Fibroblast of the aortic adventitia (primary cell): Measurements from ENCODE around the gene CAPN11. TPM values are rescaled to one million over a fixed set of nuclear protein-coding genes. Genes with fewer than 3 reads are reported as not detected.

Experiments used
- DNase-seq: peaks from one replicate; pipeline ENCODE4 v3.0.0-alpha.2; 2010; ENCODE audit warnings: low read depth
- H3K4me3 ChIP-seq: 2 replicates; pipeline ENCODE4 v1.5.1; 2011; ENCODE audit warnings: low read depth, mild to moderate bottlenecking, control low read depth, low read length, moderate library complexity
- total RNA-seq: library from RNA; depleted of rRNA; stranded (reverse); fragments of >200 nt; gene quantifications from 2 replicates; pipeline ENCODE4 v1.2.3, GENCODE V29; 2012; ENCODE audit warnings: low replicate concordance
- TF ChIP-seq, protein P1 (sequence below): IDR thresholded peaks from 2 replicates; pipeline ENCODE4 v1.5.1; 2011; ENCODE audit warnings: mild to moderate bottlenecking, low read length, control low read depth, inconsistent platforms; ENCODE audit not compliant: insufficient read depth

Gene CAPN11
- total RNA-seq, 1 donor: not detected

DNA sequence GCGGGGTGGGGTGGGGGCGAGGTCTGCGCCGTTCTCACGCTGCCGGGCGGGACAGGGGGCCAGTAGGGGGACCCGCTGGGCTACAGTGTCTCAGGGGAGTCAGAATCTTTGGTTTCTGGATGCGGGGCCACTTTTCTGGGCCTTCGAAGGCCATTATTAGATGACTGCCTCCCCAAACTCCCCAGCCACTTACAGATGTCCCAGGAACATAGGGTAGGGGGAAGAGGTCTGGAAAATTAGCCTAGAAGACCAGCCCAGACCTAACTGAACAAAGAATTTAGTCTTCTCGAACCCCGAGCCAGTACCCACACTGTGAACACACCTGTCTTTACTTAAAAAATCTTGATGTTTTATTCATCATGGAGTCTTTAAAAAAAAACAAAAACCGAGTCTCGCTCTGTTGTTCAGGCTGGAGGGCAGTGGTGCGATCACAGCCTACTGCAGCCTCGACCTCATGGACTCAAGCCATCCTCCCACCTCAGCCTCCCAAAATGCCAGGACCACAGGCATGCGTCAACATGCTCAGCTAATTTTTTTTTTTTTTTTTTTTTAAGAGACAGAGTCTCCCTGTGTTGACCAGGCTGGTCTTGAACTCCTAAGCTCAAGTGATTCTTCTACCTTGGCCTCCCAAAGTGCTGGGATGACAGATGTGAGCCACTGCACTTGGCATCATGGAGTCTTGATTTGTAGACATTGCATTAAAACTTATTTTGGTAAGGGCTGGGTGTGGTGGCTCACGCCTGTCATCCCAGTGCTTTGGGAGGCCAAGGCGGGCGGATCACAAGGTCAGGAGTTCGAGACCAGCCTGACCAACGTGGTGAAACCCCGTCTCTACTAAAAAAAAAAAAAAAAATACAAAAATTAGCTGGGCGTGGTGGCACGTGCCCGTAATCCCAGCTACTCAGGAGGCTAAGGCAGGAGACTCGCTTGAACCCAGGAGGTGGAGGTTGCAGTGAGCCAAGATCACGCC is 61.5 kb downstream of the CAPN11 start:
- TF ChIP-seq, protein P1, sequence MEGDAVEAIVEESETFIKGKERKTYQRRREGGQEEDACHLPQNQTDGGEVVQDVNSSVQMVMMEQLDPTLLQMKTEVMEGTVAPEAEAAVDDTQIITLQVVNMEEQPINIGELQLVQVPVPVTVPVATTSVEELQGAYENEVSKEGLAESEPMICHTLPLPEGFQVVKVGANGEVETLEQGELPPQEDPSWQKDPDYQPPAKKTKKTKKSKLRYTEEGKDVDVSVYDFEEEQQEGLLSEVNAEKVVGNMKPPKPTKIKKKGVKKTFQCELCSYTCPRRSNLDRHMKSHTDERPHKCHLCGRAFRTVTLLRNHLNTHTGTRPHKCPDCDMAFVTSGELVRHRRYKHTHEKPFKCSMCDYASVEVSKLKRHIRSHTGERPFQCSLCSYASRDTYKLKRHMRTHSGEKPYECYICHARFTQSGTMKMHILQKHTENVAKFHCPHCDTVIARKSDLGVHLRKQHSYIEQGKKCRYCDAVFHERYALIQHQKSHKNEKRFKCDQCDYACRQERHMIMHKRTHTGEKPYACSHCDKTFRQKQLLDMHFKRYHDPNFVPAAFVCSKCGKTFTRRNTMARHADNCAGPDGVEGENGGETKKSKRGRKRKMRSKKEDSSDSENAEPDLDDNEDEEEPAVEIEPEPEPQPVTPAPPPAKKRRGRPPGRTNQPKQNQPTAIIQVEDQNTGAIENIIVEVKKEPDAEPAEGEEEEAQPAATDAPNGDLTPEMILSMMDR: no peak
- peak overlapping the region; percentile 46 for H3K4me3 ChIP-seq
- no peak for DNase-seq

DNA sequence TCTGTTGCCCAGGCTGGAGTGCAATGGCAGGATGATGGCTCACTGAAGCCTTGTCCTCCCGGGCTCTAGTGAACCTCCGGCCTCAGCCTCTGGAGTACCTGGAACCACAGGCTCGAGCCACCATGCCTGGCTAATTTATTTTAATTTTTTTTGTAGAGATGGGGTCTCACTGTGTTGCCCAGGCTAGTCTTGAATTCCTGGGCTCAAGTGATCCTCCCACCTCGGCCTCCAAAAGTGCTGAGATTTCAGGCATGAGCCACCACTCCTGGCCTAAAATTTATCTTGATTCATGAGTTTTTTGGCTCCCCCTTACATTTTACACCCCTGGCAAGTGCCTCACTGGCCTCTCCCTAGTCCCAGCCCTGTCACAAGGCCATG is 62.3 kb downstream of the CAPN11 start:
- TF ChIP-seq, protein P1: no peak
- DNase-seq: no peak
- H3K4me3 ChIP-seq: no peak overlapping the region

DNA sequence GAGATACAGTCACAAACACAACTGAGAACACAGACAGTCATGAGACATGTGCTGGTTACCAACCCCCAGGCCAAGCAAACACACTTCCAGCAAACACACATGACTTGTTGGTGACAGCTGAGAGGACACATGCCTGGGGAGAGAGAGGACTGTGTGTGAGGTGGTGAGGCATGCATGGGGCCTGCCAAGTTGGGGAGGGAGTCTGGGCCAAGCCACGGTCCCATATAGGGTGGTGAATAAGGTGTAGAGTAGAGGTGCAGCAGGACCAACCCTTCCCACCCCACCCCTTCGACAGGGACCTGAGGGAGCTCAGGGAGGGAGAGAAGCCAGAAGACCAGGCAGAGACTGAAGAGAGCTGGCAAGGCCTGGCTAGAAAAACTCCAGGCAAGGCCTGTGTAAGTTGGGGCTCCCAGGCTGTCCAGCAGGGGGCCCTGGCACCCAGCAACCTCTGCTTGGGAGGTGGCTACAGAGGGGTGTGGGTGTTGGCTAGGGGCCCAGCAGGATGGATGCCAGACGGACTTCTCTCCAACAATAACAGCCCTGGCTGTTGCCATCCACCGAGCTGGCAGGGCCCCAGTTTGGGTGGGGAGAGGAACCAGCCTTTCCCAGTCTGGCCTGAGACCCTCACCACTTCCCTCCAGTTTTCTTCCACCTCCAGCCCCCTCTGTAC is 62.8 kb downstream of the CAPN11 start:
- no peak overlapping the region for H3K4me3 ChIP-seq
- peak; percentile 88 for DNase-seq
- TF ChIP-seq, protein P1: peak; percentile 91

DNA sequence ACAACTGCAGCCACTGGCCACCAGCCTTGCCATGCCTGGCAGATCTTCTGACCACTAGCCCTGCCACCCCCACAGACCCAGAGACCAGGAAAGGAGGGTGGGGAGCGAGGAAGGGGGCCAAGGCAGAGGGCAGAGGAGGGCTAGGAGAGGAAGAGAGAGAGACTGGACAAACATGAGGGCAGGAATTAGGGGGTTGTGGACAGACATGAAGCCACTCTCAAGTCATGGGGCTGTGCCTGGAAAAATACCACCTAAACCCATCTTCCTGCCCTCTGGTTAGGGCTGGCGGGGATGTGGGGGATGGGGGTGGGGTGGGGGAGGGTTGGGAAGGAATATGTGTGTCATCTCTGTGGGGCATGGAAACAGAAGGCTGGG is 63.3 kb downstream of the CAPN11 start:
- H3K4me3 ChIP-seq: no peak overlapping the region
- TF ChIP-seq, protein P1: no peak

DNA sequence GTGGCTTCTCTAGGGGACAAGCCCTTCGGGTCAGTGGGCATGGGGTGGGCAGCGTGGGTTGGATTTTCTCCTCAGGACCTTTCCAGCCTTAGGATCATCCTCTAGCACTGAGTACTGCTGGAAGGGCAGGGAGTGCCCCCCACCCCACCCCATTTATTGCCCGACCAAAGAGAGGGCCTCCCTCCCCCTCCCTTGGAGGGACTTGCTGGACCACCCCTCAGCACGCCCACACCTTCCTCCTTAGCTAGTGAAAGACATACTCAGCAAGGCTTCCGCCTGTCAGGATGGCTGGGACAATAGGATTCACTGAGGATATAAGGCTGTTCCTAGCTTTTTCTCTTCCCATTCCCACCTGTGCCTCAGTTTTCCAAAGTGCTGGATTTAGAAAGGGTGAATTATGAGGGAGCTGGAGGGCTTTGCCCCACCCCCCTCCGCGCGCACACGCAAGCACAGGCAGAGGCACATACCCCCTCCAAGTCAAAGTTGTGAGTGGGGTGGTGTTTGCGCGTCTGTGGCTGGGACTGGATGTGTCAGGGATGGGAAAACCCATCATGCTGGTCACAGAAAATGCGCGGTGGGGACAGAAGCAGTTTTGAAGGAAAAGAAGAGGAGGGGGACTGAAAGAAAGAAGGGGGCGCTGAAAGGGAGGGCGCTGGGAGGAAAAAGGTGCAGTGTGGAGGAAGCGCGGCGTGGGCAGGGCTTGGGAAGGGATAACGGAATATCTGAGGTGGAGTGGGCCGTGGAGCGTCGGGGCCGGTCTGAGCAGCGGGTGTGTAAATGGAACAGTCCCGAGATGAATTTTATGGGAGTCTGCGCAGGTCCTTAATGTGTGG is 64.1 kb downstream of the CAPN11 start:
- TF ChIP-seq, protein P1: no peak
- no peak for DNase-seq
- H3K4me3 ChIP-seq: peak overlapping the region; percentile 67

More for the DNA sequence above, 63.3 kb downstream of the CAPN11 start:
- no peak for DNase-seq

DNA sequence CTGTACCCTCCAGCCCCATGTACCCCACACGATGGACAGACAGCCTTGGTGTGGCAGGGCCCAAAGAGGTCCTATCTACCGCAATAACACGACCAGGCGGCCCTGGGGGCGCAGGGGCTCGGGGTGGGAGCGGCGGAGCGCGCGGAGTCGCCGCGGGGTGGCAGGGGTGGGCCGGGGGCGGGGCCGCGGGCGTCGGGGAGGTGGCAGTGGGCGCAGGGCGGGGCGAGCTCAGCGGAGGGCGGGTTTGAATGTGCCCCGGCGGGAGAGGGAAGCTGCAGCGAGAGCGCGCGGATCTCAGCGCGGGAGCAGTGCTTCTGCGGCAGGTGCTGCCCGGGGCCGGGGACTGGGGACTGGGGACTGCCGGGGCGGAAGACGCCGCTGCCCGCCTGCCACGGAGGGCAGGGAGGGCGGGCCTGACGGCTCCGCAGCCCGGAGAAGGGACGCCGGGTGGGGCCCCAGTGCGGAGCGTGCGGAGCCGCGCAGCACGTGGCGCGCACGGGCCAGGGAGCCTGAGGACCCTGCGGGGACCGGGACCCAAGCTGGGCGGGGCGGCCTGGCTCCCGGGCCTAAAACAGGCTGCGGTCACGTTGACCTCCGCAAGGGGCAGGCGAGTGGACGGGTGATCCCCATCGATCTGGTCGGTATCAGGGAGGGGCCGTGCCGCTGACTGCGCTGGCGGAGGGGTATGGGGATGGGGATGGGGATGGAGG is 64.9 kb downstream of the CAPN11 start, which contains the start of gene SLC29A1:
SLC29A1 (plus strand) TSS at position 277 of the 710 bp plus-strand sequence. CDS start 3,719 bp downstream, outside the sequence.
- TF ChIP-seq, protein P1: peak; percentile 28
- H3K4me3 ChIP-seq: peak within 1 kb of the TSS; percentile 67
- DNase-seq: no peak
